GM19099 (cell line): Measurements from ENCODE around the gene HDAC11.

Experiments
- POLR2A ChIP-seq: IDR thresholded peaks from 3 replicates; pipeline ENCODE4 v1.6.1; 2011; ENCODE audit warnings: low read depth; ENCODE audit not compliant: insufficient read length; ENCODE audit errors: extremely low read depth

Gene HDAC11

DNA sequence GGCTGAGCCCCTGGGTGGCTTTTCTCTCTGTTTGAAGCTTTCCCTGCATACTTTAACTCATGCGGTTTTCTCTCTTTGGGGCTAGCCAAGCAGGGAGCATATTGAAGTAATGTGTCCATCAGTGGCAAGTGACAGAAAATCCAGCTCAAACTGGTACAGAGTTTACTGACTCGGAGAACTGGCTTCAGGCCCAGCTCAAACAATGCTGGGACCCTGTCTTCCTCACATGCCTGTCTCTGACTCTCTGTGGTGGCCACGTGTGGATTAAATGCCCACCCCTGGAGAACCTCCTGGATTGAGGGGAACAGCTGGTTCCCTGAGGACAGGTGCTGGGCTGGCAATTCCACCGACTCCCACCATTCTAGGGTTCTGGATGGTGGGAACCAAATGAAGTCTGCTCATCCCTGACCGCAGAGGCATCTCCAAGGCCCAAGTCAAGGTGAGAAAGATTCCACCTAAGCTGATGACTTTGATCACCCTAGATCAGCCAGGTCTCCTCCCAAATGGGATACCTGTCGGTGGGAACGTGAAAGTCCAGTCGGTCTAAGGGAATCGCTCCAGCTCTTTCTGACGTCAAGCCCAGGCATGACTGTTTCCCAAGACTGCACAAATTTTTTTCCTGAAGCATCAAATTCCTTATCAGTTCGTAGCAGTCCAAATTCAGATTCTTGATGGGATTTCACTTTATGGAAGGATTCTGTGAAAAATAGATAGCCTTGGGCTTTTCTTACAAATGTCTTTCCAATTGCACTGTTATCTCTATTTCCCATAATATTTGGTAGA is 16.3 kb upstream of the HDAC11 start:
- TF ChIP-seq POLR2A = no peak

DNA sequence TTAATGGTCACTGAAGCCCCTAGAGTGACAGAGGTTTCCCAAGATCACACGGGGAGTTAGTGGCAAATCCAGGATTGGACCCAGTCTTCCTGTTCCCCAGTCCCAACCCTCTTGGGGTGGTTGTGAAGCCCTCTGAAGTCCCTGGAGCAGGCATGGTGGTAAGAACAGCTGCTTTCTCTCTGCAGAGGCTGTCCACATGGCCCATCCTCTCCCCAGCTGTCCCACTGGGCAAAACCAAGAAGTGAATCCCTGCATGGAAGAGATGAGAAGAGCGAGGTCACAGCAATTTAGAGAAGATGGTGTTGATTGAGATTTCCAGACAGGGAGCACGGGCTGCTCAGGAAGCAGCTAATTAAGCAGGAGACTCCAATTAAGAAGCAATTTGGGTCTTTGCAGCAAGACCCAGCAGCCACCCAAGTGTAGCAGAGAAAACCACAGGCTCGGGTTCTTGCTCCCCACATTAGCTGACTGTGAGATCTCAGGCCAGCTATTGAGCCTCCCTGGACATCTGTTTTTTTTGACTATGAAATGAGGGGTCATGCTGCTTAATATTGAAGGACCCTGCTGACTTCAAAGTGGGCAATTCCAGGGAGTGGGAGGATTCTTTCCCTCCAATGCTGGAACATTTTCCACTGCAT is 14.8 kb upstream of the HDAC11 start:
- no peak for TF ChIP-seq POLR2A

DNA sequence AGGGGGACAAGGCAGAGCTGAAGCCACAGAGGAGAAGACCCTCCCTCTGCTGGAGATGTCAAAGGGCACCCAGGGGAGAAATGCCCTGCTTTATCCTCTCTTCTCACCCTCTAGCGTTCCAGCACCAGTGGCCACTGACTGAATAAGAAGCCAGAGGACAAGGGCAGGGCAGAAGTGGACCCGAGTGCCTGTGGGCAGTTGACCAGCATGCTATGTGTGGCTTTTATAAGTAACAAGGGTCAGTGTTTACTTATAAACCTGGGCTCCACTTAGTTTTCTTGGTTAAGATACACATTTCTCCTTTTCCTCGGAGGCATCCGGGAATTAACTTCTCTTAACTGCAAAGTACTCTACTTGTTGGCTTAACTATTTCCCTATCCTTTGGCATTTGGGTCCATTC is 13.3 kb upstream of the HDAC11 start:
- no peak for TF ChIP-seq POLR2A

DNA sequence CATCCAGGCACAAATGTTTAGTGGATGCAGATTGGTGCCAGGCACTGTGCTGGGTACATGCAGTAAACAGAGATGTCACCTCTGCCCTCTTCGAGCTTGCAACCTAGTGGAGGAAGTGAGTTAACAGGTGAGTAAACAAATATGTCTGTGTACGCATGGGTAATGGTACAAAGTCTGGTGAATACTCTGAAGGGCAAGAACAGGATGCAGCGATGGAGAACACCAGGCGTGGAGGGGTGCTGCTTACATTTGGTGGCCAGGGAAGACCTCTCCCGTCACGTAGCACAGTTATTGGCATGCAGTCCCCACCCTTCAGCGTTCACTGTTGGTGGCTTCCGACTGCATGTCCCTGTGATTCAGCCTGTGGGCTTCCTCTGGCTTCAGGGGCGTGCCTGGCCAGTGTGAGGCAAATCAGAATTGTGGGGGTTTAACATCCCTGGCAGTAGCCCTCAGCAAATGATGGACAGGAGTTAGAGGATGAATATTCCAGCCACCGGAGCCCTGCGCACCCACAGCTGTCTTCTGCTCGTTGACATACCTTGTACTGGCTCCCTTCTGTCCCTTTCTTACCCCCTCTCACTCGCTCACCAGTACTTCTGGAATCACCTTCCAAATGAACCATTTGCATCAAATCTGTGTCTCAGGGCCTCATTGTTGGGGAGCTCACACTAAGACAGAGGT is 9.1 kb upstream of the HDAC11 start:
- no peak for TF ChIP-seq POLR2A

DNA sequence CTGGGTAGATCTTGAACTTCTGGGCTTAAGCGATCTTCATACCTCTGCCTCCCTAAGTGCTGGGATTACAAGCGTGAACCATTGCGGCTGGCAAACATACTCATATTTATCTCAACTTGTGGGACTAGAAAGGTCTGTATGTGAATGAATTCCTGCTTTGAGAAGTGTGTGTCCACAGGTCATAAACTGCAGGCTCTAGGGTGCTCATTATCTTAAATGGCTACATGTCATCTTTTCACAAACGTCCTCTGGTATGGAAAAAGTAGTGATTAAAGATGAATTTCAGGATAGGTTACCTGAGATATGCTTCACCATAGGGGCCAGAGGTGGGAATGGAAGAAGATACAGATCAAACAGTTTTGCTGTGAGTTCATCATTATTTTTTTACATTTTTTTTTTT is 7.8 kb upstream of the HDAC11 start:
- TF ChIP-seq POLR2A = no peak

DNA sequence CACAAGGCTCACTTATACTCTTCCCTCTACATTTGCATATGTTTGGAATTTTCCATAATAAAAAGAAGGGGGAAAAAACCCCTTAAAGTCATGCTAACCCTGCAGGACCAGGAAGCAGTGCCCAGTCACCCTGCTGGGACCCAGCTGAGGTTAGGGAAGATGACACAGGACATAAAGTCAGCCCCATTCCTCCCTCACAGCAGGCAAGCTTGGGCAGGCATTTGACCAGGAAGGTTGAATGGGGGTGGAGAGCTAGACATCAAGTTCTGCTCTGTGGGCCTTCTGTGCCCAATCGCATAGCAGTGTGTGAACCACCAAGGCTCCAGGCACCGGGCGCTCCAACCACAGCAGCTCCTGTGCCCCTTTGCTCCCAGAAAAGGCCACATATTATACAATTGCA is 7.1 kb upstream of the HDAC11 start:
- no peak for TF ChIP-seq POLR2A

DNA sequence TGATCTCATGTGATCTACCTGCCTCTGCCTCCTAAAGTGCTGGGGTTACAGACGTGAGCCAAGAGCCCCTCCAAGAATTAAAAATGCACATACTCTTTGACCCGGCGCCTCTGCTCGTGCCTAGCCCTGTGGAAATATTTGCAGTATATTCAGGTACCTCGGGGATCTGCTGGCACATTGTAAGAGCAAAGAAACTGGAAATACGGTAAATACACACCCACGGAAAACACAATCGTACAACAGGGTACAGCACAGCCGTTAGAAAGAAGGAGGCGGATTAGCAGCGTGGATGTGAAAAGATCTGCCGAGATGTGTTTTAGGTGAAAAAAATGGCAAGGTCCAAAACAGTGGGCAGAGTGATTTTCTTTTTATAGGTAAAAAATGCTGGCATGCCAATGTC is 6.1 kb upstream of the HDAC11 start:
- no peak for TF ChIP-seq POLR2A

DNA sequence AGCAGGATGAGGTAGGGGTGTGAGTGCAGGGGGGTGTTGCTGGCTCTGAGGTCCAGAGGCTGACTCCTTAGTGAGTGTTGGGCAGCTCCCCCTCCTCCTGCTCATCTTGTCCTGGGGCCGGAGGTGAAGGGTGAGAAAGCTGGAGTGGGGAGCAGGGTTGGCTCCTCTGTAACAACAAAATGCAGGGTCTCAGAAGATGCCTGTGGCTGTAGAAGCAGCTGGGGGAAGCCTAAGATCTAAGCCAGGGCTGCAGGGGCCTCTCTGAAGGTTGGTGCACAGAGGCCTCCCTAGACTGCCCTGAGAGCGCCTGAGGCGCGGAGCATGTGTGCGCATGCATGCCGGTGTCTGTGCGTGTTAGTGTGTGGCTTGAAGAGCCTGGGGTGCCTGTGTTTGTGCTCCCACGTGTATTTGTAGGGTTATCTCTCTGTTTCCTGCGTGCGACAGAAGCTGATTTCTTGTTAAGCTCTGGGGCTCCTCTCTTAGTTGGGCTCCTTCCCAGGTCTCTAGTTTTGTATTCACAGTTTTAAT is 5.3 kb upstream of the HDAC11 start:
- TF ChIP-seq POLR2A = no peak

DNA sequence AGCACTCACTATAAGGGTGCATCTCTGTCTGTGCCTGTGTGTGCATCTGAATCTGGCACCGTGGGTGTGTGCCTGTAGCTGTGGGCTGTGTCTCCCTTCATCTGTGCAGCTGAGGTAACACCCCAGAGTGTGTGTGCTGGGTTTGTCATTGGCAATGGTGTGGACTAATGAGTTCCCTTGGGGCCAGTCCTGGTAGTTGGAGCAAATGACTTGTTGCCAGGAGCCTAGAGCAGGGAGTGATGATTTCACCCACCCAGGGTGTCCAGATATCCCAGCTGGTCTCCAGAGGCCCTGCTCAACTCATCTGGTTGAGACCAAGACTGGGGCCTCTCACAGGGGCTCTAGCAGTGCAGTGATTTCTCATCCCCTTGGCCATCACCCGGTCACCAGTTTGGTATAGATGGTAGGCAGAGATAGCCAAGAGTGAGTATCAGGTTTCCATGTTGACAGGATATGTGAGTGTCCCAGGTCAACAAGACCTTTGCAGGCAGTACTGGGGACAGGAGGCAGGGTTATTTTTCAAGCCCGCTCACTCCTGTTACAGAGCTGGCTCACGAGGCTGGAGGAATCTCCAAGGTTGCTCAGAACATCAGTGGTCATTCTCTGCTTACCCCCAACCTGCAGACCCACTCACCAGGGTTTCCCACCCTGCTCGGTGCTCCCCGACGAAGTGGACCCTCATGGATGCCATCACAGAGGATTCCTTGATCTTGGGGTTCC is 4.1 kb upstream of the HDAC11 start:
- no peak for TF ChIP-seq POLR2A

DNA sequence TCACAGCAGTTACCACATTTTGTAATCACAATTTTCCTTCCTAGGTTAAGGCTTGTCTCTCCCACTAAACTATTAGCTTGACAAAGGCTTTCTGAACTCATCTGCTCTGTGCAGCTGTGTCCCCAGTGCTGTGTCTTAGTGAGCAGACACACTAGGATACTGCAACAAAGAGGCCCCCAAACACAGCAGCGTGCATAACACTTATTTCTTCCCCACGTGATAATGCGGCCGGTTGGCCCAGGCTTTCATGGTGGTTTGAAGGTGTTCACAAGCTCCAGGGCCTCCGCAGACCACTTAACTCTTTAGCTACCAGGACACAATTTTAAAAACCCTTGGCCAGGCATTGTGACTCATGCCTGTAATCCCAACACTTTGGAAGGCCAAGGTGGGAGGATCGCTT is 2.2 kb upstream of the HDAC11 start:
- no peak for TF ChIP-seq POLR2A

DNA sequence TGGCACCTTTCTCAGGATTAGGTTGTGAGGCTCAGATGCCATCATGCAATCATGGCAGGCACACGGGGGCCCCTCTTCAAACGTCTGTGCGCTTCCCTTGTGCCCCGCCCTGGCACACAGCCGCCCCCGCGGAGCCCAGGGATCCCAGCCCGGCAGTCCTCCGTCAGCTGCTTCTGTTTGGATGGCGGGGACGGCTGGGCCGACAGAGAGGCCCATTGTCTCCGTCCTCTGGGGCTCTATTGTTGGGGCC is 849 bp upstream of the HDAC11 start:
- TF ChIP-seq POLR2A = no peak

DNA sequence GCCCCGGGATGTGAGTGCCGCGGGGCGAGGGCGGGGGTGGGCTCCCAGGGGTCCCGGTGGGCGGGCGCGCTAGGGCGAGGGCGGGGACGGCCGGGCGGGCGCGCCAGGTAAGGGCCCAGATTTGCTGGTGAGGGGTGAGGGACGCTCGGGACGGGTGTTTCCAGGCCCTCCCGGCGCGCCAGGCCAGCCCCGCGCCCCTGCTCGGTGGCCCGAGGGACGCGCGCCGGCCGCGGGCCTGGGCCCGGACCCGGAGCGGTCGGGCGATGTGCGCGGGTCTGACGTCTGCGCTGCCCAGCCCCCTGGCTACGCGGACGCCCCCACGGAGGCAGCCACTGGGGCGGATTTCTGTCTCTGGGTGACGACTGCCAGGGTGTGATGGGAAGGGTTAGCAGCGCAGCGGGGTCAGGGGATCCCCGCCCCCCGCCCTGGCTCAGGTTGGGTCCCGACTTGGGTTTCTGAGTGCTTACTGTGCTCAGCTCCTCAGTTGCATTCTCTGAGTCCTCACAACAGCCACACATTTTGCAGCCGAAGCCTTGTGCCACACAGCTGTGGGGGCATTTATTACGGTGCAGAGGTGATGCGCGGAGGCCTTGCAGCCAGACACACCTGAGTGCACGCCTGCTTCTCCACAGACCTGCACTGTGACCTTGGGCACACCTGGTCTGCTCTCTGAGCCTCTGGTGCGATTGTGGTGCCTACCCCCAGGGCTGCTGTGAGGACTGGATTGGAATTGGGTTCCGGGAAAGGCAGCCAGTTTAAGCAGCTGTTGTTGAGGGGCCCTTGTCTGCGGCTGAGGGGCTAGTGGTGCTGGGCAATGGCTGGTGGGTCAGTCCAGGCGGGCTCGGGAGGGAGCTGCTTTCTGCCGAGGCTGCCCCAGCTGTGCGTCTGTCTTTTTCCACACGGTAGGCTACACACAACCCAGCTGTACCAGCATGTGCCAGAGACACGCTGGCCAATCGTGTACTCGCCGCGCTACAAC is 523 bp downstream of the HDAC11 start:
- TF ChIP-seq POLR2A = no peak

DNA sequence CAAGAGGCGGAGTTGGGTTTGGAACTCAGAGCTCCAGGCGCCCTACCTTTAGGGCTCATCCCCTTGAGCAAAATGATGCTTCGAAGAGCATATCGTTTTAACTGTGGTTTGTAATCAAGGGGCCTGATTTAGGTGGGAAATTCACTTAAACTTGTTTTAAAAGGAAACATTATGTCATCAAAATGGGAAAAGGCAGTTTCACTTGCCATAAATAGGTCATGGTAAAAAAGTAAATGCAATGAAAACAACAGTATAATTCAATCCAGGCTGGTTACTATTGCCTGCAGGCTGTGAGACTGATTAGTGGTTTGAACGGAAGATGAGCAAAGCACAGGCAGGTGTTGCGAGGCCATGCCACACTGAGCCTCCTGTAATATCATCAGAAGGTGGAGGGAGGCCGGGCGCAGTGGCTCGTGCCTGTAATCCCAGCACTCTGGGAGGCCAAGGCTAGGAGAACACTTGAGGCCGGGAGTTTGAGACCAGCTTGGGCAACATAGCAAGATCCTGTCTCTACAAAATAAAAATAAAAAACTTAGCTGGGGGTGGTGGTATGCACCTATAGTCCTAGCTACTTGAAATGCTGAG is 2.1 kb downstream of the HDAC11 start:
- TF ChIP-seq POLR2A = no peak

DNA sequence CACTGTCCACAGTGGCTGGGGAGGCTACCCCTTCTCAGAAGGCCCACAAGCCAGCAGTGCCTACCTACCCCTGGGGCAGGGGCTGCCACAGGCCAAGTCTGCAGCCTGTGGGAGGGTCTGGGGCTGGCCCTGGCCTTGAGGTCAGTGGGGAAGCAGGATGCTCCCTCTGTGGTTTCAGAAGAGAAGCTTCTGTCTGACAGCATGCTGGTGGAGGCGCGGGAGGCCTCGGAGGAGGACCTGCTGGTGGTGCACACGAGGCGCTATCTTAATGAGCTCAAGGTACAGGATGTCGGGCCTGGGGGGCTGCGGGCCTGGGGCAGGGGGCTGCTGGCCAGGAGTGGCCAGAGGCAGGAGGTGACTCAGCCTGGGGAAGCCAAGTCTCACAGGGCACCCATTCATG is 3.2 kb downstream of the HDAC11 start:
- no peak for TF ChIP-seq POLR2A
